Activated CD4-positive, alpha-beta memory T cell treated with anti-CD3 and anti-CD28 coated beads, Interleukin-2, amount 10 ng/mL, durations not matched to agents 7 days and 5 days (primary cell): ENCODE data around the gene FOXK2. TPM values are rescaled to one million over a fixed set of nuclear protein-coding genes. Genes with fewer than 3 reads are reported as not detected.

ENCODE experiments used
- total RNA-seq, 2 experiments: library from RNA; stranded (reverse); gene quantifications; one replicate each; pipeline ENCODE4 v1.2.3, GENCODE V29; 2021

Gene FOXK2
- total RNA-seq, 2 experiments from 2014 or later: 53.3 to 68.2 TPM

Other genes starting within 250 kb of the FOXK2 start
- 100 to 1,000 TPM; 116 TPM for gene CSNK1D, start 246.0 kb upstream of the FOXK2 start, total RNA-seq
- 100 to 1,000 TPM; 138 to 140 TPM for gene CD7, start 202.1 kb upstream of the FOXK2 start, total RNA-seq
- 10 to 100 TPM; 18.3 to 18.5 TPM for gene SECTM1, start 186.0 kb upstream of the FOXK2 start, total RNA-seq
- not detected for gene TEX19, start 160.5 kb upstream of the FOXK2 start, total RNA-seq
- not detected for gene UTS2R, start 148.0 kb upstream of the FOXK2 start, total RNA-seq
- 10 to 100 TPM; 58.3 to 60.6 TPM for gene HEXD, start 101.4 kb upstream of the FOXK2 start, total RNA-seq
- 10 to 100 TPM; 26.7 to 29.4 TPM for gene OGFOD3, start 101.1 kb upstream of the FOXK2 start, total RNA-seq
- 100 to 1,000 TPM; 308 to 313 TPM for gene CYBC1, start 69.0 kb upstream of the FOXK2 start, total RNA-seq
- 100 to 1,000 TPM; 150 to 153 TPM for gene NARF, start 61.0 kb upstream of the FOXK2 start, total RNA-seq
- gene WDR45B, start 128.7 kb downstream of the FOXK2 start, total RNA-seq: 10 to 100 TPM; 41.0 to 42.9 TPM
- 1 to 10 TPM; 1.4 to 2.0 TPM for gene RAB40B, start 179.0 kb downstream of the FOXK2 start, total RNA-seq
- gene FN3KRP, start 197.0 kb downstream of the FOXK2 start, total RNA-seq: 10 to 100 TPM; 30.4 to 32.1 TPM
- 1 to 10 TPM; 2.4 to 3.7 TPM for gene FN3K, start 215.9 kb downstream of the FOXK2 start, total RNA-seq
- gene TBCD, start 232.3 kb downstream of the FOXK2 start, total RNA-seq: 100 to 1,000 TPM; 133 to 135 TPM